Keratinocyte (primary cell): ENCODE results near the gene CHMP4B. TPM values are rescaled to one million over a fixed set of nuclear protein-coding genes. Genes with fewer than 3 reads are reported as not detected.

Experiments
- DNase-seq: peaks from one replicate; pipeline ENCODE4 v3.0.0-alpha.2; 2011; ENCODE audit warnings: low read depth, missing footprints, low spot score
- FAIRE-seq: peaks from 2 replicates; lab custom pipeline; 2011; peaks lifted over from hg19 to GRCh38; lab: Jason Lieb, UNC
- H2AFZ ChIP-seq: 2 replicates; pipeline ENCODE4 v1.6.0; 2012; ENCODE audit warnings: low read length, control low read depth, inconsistent platforms; ENCODE audit not compliant: control insufficient read depth
- H3K27ac ChIP-seq: 2 replicates; pipeline ENCODE4 v1.5.1; 2011; ENCODE audit warnings: low read length; ENCODE audit not compliant: control insufficient read depth, insufficient read depth
- H3K27me3 ChIP-seq: 3 replicates; pipeline ENCODE4 v1.6.0; 2011; ENCODE audit warnings: low read length; ENCODE audit not compliant: control insufficient read depth, insufficient read depth; ENCODE audit errors: extremely low read depth
- H3K36me3 ChIP-seq, 2 experiments: 2 replicates in 1 of 2; 3 replicates in 1 of 2; pipeline ENCODE4 v1.5.1; 2011; ENCODE audit warnings: low read length in 2 of 2, mild to moderate bottlenecking in 1 of 2; ENCODE audit not compliant: control insufficient read depth in 2 of 2, insufficient read depth in 2 of 2; ENCODE audit errors: extremely low read depth in 1 of 2
- H3K4me1 ChIP-seq: 3 replicates; pipeline ENCODE4 v1.5.1; 2011; ENCODE audit warnings: low read length; ENCODE audit not compliant: control insufficient read depth, insufficient read depth; ENCODE audit errors: extremely low read depth
- H3K4me2 ChIP-seq: 3 replicates; pipeline ENCODE4 v1.6.0; 2011; ENCODE audit warnings: low read depth, low read length; ENCODE audit not compliant: control insufficient read depth, insufficient read depth; ENCODE audit errors: extremely low read depth
- H3K4me3 ChIP-seq, 3 experiments: fragments of 200-600 bp in 1 of 3; sonication (generic) in 1 of 3; 2 replicates in 2 of 3; 3 replicates in 1 of 3; pipeline ENCODE4 v1.5.1; 2011 to 2016; ENCODE audit warnings: low read length in 3 of 3, mild to moderate bottlenecking in 3 of 3, control low read depth in 2 of 3, inconsistent platforms in 1 of 3, low read depth in 1 of 3, mixed read lengths in 1 of 3, mixed run types in 1 of 3, moderate library complexity in 1 of 3; ENCODE audit not compliant: control insufficient read depth in 2 of 3, insufficient read depth in 2 of 3; ENCODE audit errors: extremely low read depth in 1 of 3
- H3K79me2 ChIP-seq: 2 replicates; pipeline ENCODE4 v1.6.0; 2012; ENCODE audit warnings: low read length; ENCODE audit not compliant: control insufficient read depth, insufficient read depth
- H3K9ac ChIP-seq: 3 replicates; pipeline ENCODE4 v1.6.0; 2011; ENCODE audit warnings: low read length; ENCODE audit not compliant: control insufficient read depth, insufficient read depth; ENCODE audit errors: extremely low read depth
- H3K9me1 ChIP-seq: 3 replicates; pipeline ENCODE4 v1.6.0; 2011; ENCODE audit warnings: low read length; ENCODE audit not compliant: control insufficient read depth, insufficient read depth; ENCODE audit errors: extremely low read depth
- H3K9me3 ChIP-seq: 2 replicates; pipeline ENCODE4 v1.5.1; 2012; ENCODE audit warnings: low read depth, low read length; ENCODE audit not compliant: control insufficient read depth
- H4K20me1 ChIP-seq: 3 replicates; pipeline ENCODE4 v1.6.0; 2011; ENCODE audit warnings: low read length; ENCODE audit not compliant: control insufficient read depth, insufficient read depth; ENCODE audit errors: extremely low read depth
- EZH2 ChIP-seq: IDR thresholded peaks from one replicate; pipeline ENCODE4 v1.6.1; 2012; ENCODE audit warnings: inconsistent platforms, mild to moderate bottlenecking, low read length, moderate library complexity
- dilution Hi-C: fragments of 300-500 bp; cut with MboI; formaldehyde crosslinking; loops from one replicate; pipeline ENCODE4 v1.7.0; 2020; ENCODE audit warnings: low sequenced_read_pairs; ENCODE audit not compliant: extremely low pct_ligation_motif_present
- polyA plus RNA-seq, 5 experiments: library from polyadenylated mRNA; depleted of rRNA in 3 of 5; stranded (reverse) in 3 of 5; stranded (forward) in 1 of 5; unstranded in 1 of 5; fragments of >200 nt; gene quantifications; 1 replicate in 1 of 5; 2 replicates in 3 of 5; 3 replicates in 1 of 5; pipeline versions ENCODE4 v1.2.1 to v1.2.3, GENCODE V29; 2011 to 2012; ENCODE audit warnings: missing spikeins in 2 of 5, low read depth in 1 of 5, low replicate concordance in 1 of 5
- TF ChIP-seq, protein P1 (sequence below), 3 experiments: IDR thresholded peaks in 1 of 3; conservative IDR thresholded peaks in 1 of 3; optimal IDR thresholded peaks in 1 of 3; 2 replicates in 2 of 3; 3 replicates in 1 of 3; pipeline versions ENCODE3 to v1.5.1; 2011; ENCODE audit warnings: low read length in 3 of 3, mild to moderate bottlenecking in 3 of 3, moderate library complexity in 2 of 3, control low read depth in 1 of 3, inconsistent platforms in 1 of 3; ENCODE audit not compliant: insufficient read depth in 2 of 3; ENCODE audit errors: extremely low read depth in 1 of 3

Gene CHMP4B
- polyA plus RNA-seq, 1 donor (not counting 4 experiments of a cell fraction or from before 2014, with no cell fraction given), result 72.2 TPM

DNA sequence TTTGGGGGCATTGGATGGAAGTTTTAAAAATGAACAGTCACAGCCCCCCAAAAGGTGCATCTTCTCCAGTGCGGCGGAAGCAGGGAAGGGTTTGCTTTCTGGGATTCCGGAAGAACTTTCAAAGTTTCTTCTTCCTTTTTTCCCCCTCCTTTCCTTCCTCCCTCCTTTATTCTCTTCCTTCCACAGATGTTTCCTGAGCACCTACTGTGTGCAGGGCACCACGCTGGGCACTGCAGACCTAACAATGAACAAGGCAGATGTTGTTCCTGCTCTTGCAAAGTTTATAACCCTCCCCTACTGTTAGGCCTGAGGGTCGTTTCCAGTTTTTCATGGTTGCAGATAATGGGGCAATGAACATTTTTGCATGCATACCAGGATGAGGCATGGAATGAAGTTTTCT lies 58.1 kb downstream of the CHMP4B start:
- DNase-seq (no peak), FAIRE-seq (no peak)
- Histone ChIP-seq H3K4me1 (no peaks in the 10 kb centered on the region), H3K4me2 (no peak overlapping the region), H3K79me2 (no peaks in the 10 kb centered on the region), H3K9me1 (no peaks in the 10 kb centered on the region), H3K27me3 (peaks cover 7% of the 10 kb centered on the region), H3K4me3 (no peak overlapping the region), H2AFZ (no peak overlapping the region), H3K9ac (no peak overlapping the region), H3K27ac (no peak overlapping the region), H4K20me1 (no peaks in the 10 kb centered on the region), H3K9me3 (no peaks in the 10 kb centered on the region), H3K36me3 (no peaks in the 10 kb centered on the region)
- dilution Hi-C loops, result no loop called here
- TF ChIP-seq EZH2, result no peak
- TF ChIP-seq, protein P1, sequence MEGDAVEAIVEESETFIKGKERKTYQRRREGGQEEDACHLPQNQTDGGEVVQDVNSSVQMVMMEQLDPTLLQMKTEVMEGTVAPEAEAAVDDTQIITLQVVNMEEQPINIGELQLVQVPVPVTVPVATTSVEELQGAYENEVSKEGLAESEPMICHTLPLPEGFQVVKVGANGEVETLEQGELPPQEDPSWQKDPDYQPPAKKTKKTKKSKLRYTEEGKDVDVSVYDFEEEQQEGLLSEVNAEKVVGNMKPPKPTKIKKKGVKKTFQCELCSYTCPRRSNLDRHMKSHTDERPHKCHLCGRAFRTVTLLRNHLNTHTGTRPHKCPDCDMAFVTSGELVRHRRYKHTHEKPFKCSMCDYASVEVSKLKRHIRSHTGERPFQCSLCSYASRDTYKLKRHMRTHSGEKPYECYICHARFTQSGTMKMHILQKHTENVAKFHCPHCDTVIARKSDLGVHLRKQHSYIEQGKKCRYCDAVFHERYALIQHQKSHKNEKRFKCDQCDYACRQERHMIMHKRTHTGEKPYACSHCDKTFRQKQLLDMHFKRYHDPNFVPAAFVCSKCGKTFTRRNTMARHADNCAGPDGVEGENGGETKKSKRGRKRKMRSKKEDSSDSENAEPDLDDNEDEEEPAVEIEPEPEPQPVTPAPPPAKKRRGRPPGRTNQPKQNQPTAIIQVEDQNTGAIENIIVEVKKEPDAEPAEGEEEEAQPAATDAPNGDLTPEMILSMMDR (optimal IDR thresholded peaks at IDR 0.05 in 1 of 3, IDR thresholded peaks at IDR 0.05 in 1 of 3, conservative IDR thresholded peaks at IDR 0.05 in 1 of 3; ENCODE audit: extremely low read depth in 1 of 3, insufficient read depth in 2 of 3, low read length in 3 of 3), result no peak

- H3K27ac ChIP-seq, result no peak overlapping the region
- no peak overlapping the region for H3K9ac ChIP-seq
- H3K27me3 ChIP-seq, result peaks cover 7% of the 10 kb centered on the region
- H3K4me2 ChIP-seq, result no peak overlapping the region
- no peak overlapping the region for H2AFZ ChIP-seq
- H3K9me3 ChIP-seq, result no peaks in the 10 kb centered on the region
- H4K20me1 ChIP-seq, result no peaks in the 10 kb centered on the region
- H3K79me2 ChIP-seq, result no peaks in the 10 kb centered on the region
- FAIRE-seq (no peak), DNase-seq (no peak)
- no peaks in the 10 kb centered on the region for H3K36me3 ChIP-seq
- H3K9me1 ChIP-seq, result no peaks in the 10 kb centered on the region
- dilution Hi-C loops, result no loop called here
- no peak overlapping the region for H3K4me3 ChIP-seq
- TF ChIP-seq, protein P1 (optimal IDR thresholded peaks at IDR 0.05 in 1 of 3, IDR thresholded peaks at IDR 0.05 in 1 of 3, conservative IDR thresholded peaks at IDR 0.05 in 1 of 3; ENCODE audit: extremely low read depth in 1 of 3, insufficient read depth in 2 of 3, low read length in 3 of 3), result no peak
- no peak for TF ChIP-seq EZH2
- H3K4me1 ChIP-seq, result no peaks in the 10 kb centered on the region
Observed at GRCh38 chr20:33871362-33871761, 60.2 kb downstream of the CHMP4B start.
